Measurements from ENCODE around the gene RIIAD1.

Gene RIIAD1

DNA sequence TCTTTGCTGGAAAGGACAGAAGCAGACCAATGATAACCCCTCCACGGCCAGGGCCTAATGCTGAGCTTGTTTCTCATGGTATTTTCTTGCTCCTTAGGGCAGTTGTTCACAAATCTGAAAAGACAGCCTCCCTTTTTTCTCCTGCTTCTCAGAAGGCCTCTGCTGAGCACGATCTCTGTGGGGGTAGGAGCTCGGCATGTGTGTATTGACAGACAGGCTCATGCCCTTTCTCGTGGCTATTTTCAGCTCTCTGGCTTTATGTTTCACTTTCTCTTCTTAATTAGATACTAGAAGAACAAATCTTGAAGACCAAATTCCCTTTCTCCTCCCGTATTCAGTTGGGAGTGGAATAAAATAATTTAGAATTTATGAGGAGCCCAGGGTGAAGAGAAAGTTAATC, 768 bp upstream of the RIIAD1 start:
- TF ChIP-seq, protein P1, sequence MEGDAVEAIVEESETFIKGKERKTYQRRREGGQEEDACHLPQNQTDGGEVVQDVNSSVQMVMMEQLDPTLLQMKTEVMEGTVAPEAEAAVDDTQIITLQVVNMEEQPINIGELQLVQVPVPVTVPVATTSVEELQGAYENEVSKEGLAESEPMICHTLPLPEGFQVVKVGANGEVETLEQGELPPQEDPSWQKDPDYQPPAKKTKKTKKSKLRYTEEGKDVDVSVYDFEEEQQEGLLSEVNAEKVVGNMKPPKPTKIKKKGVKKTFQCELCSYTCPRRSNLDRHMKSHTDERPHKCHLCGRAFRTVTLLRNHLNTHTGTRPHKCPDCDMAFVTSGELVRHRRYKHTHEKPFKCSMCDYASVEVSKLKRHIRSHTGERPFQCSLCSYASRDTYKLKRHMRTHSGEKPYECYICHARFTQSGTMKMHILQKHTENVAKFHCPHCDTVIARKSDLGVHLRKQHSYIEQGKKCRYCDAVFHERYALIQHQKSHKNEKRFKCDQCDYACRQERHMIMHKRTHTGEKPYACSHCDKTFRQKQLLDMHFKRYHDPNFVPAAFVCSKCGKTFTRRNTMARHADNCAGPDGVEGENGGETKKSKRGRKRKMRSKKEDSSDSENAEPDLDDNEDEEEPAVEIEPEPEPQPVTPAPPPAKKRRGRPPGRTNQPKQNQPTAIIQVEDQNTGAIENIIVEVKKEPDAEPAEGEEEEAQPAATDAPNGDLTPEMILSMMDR (IDR thresholded peaks at IDR 0.05; ENCODE audit: insufficient read depth, missing control alignments), result no peak
- no peak for DNase-seq (ENCODE audit: insufficient read length, low spot score)
- FAIRE-seq, result no peak

DNA sequence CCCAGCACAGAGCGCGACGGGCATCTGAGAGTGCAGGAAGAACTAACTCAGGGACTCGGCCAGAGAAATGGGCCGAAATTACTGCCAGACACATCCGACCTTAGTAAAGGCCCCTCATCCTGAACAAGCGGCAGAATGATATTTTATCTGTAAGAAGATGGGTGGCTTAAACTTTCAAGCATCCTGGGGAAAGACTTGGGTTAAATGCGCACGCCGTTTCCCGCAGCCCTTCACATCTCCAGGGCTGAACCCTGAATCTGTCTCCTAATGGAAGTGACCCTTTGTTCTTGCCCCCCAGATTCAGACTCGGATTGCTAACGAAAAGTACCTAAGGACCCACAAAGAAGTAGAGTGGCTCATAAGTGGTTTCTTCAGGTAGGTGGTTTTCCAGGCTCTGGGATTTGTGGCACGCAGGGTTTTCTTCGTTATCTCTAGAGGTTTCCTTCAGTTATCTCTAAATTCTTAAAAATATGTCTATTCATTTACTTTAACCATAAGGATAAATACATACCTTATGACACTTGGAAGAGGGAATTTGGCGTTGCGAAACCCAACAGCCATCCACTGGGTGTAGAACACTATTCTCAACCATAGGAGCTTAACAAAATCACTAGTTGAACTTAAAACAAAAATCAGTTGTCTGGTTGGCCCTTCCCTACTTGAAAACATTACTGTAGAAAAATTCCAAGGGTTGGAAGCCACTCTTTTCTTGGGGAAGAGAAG, 627 bp downstream of the RIIAD1 start:
- FAIRE-seq (no peak), DNase-seq (ENCODE audit: insufficient read length, low spot score) (no peak)
- TF ChIP-seq, protein P1 (IDR thresholded peaks at IDR 0.05; ENCODE audit: insufficient read depth, missing control alignments), result no peak

DNA sequence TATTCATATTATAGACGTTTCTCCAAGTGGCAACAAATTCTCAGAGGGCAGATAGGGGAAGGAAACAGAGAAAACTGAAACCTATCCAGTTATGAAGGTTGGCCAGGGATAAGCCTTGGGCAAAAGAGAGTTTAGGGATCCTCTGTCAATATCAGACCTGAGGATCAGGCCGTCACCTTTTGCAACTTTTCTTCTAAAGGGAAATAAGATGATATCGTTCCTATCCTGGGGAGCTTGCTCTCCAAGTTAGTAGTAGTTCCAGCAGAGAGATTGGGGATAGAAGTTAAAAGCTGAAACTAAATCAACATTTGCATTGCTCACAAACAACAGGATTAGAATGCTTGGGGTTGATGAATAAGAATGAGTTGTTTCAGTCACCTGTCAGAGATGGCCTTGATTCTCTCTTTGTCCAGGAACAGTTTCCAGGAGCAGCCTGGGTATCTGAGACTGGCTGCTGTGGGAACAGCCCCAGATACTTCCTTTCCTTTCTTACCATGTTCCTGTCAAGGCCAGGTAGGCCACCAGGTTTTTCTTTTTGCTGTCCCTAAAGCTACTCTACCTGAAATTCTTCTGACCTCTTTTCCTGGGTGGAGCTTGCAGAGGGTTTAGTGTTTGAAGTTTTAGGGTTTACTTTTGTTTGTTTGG, 2.5 kb downstream of the RIIAD1 start:
- DNase-seq (ENCODE audit: insufficient read length, low spot score), result no peak
- peak; percentile 21 for FAIRE-seq
- TF ChIP-seq, protein P1 (IDR thresholded peaks at IDR 0.05; ENCODE audit: insufficient read depth, missing control alignments), result no peak

DNA sequence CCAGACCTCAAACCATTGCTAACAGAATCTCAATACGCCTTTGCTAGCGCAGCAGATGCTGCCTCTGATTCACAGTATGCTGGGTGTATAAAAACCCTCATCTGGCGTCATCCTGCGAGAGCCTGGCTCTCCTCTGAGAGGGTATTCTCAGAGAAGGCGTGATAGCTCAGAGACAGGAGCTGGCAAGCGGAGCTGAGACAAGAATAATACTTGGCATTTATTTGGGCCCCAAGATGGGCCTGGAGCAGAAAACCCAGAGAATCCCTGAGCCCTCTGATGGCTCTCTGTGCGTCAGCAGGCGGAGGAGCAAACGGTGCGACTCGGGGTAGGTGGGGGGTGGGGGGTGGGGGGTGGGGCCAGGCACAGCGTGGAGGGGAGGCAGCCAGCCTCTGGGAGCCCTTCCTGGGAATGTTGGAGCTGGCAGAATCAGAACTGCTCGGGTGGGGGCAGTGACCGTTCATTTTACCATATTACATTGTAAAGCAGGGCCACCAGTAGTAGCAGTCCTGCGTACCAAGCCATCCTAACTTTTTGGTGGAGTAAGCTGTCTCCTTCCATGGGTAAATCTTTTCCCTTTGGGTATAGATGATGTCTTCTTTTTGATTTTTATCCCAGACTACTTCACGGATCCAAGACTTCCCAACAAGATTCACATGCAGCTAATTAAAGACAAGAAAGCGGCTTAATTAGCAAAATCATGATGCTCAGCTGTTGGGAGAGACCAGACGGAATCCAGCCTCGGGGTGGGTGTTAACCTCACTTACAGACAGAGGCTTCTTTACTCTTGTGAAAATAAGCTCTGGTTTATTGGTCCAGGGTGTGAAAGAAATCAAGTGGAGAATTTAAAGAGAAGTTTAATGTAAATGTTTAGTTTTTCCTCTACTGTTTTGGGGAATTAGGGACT, 7.1 kb downstream of the RIIAD1 start:
- FAIRE-seq (peak; percentile 46), DNase-seq (ENCODE audit: insufficient read length, low spot score) (no peak)
- TF ChIP-seq, protein P1 (IDR thresholded peaks at IDR 0.05; ENCODE audit: insufficient read depth, missing control alignments), result no peak

DNA sequence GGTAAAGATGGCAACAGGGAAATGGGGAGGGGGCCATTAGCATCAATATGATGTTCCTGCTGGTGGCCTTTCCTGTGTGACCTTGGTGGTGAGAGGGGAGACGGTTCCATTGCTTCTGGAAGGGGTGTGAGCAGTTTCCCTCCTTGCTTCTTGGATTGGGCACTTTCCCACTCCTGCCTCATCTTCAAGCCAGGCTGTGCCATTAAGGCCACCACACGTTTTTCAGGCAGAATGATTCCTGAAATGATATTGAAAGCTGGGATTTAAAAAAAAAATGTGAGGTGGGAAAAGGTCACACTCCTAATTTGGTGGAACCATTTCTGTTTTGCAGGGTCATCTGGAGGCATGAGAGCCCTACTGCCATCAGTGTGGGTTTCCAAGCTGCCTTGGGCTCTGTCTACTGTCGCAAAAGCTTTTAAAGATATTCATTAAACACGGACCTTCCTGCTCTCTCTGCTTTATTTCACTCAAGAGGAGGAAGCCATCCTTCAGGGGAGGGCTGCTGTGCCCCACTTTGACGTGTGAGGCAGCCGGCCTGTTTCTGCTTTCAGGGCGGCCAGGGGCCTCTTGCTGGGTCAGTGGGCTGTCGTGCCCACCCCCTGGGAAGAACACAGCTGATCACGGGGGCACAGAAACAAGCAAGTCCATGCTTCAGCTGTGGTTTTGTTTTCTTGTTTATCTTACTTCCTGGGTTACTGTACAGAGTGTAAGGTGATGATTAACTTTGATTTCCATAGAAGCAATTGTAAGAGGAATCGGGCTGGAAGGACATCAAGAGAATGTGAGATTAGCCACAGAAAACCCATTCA, 8.0 kb downstream of the RIIAD1 start:
- no peak for FAIRE-seq
- DNase-seq (ENCODE audit: insufficient read length, low spot score), result no peak
- TF ChIP-seq, protein P1 (IDR thresholded peaks at IDR 0.05; ENCODE audit: insufficient read depth, missing control alignments), result no peak

DNA sequence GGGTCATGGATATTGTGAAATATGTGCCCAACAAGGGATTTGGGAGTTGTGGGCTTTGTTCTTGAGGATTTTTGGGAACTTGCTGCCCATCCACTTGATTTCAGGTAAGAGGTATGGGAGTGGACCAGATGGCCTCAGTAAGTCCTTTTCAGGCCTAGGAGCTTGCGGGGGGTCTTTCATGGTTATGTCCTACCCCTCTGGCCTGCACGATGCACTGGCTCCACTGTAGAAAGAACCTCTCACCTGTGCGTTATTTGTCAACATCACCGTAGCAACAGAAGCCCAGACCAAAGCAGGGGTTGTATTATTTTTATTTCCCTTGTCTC, 8.6 kb downstream of the RIIAD1 start:
- DNase-seq (ENCODE audit: insufficient read length, low spot score) (no peak), FAIRE-seq (no peak)
- TF ChIP-seq, protein P1 (IDR thresholded peaks at IDR 0.05; ENCODE audit: insufficient read depth, missing control alignments), result no peak
